Osteocyte (in vitro differentiated cells): ENCODE results near the gene GASK1B. TPM values are rescaled to one million over a fixed set of nuclear protein-coding genes. Genes with fewer than 3 reads are reported as not detected.

Experiments
- DNase-seq: peaks from one replicate; pipeline ENCODE4 v3.0.0; 2021; ENCODE audit warnings: mixed read lengths; ENCODE audit not compliant: unreplicated experiment; ENCODE audit errors: extremely low spot score
- H3K27ac Mint-ChIP-seq: one replicate; pipeline ENCODE4 v1.8.0; 2021; ENCODE audit warnings: mild to moderate bottlenecking, mixed read lengths; ENCODE audit not compliant: unreplicated experiment
- H3K27me3 Mint-ChIP-seq: one replicate; pipeline ENCODE4 v1.8.0; 2021; ENCODE audit warnings: mixed read lengths; ENCODE audit not compliant: unreplicated experiment
- H3K36me3 Mint-ChIP-seq: one replicate; pipeline ENCODE4 v1.8.0; 2021; ENCODE audit warnings: mixed read lengths; ENCODE audit not compliant: unreplicated experiment
- H3K4me1 Mint-ChIP-seq: one replicate; pipeline ENCODE4 v1.8.0; 2021; ENCODE audit warnings: mixed read lengths; ENCODE audit not compliant: unreplicated experiment
- H3K4me3 Mint-ChIP-seq: one replicate; pipeline ENCODE4 v1.8.0; 2021; ENCODE audit warnings: mild to moderate bottlenecking, moderate library complexity, mixed read lengths; ENCODE audit not compliant: unreplicated experiment
- H3K9me3 Mint-ChIP-seq: one replicate; pipeline ENCODE4 v1.8.0; 2021; ENCODE audit warnings: mixed read lengths; ENCODE audit not compliant: unreplicated experiment
- total RNA-seq: library from RNA; stranded (reverse); gene quantifications from 2 replicates; pipeline ENCODE4 v1.2.1, GENCODE V29; 2021
- TF ChIP-seq, protein P1 (sequence below): fragments of 200-600 bp; sonication (generic); IDR thresholded peaks from 2 replicates; pipeline ENCODE4 v1.5.0; 2021; ENCODE audit warnings: antibody characterized with exemption, mild to moderate bottlenecking, moderate library complexity

GASK1B gene
- total RNA-seq, 1 donor from 2014 or later: 11.7 TPM

DNA sequence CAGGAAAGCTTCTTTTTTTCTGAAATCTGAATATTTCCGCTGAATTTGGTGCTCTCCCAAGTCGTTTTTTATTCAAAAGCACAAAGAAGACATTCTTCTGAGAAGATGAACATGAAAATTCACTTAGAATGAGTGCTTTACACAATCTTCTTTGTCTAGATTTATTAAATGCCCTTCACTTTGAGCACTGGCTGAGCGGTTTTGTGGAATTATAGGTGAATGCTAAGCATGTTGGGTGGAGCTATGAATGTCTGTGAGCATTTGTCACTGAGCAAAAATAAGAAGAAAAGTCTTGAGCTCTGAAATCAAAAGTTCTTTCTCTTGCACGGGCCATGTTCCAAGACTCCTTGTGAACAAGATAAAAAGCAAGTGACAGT is 13.1 kb downstream of the GASK1B start:
- no peaks in the 10 kb centered on the region for H3K9me3 Mint-ChIP-seq
- no peak for DNase-seq
- no peak overlapping the region for H3K4me3 Mint-ChIP-seq
- H3K36me3 Mint-ChIP-seq: no peaks in the 10 kb centered on the region
- TF ChIP-seq, protein P1, sequence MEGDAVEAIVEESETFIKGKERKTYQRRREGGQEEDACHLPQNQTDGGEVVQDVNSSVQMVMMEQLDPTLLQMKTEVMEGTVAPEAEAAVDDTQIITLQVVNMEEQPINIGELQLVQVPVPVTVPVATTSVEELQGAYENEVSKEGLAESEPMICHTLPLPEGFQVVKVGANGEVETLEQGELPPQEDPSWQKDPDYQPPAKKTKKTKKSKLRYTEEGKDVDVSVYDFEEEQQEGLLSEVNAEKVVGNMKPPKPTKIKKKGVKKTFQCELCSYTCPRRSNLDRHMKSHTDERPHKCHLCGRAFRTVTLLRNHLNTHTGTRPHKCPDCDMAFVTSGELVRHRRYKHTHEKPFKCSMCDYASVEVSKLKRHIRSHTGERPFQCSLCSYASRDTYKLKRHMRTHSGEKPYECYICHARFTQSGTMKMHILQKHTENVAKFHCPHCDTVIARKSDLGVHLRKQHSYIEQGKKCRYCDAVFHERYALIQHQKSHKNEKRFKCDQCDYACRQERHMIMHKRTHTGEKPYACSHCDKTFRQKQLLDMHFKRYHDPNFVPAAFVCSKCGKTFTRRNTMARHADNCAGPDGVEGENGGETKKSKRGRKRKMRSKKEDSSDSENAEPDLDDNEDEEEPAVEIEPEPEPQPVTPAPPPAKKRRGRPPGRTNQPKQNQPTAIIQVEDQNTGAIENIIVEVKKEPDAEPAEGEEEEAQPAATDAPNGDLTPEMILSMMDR: no peak
- no peak overlapping the region for H3K27ac Mint-ChIP-seq
- H3K4me1 Mint-ChIP-seq: peaks cover 30% of the 10 kb centered on the region
- H3K27me3 Mint-ChIP-seq: no peaks in the 10 kb centered on the region

DNA sequence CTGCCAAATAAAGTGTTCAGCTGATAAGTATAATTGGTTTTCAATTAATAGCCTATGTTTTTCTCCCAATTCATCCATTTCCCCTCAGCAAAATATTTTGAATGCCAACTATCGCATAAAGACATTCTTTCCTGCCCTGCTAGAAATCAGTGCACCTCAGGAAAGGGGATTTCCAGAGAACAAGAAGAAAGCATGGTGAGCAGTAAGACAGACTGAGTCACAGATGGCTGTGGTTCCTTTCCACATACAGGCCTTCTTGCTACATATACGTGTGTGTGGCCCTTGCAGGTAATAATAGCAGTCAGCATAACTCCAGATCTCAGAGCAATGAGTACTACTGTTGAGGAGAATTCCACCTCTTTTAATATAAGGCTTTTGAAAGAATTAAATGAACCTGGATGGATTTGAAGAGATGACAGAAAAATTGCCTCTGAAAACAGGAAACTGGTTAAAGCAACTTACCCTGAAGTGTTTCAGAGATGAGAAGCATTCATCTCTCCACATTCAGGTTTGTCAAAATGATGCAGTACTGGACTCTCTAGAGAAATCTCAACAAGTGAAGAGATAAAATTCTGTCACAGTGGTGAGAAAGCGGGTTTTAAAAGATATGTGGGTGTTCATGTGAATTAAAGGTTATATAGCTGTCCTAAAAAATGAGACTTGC is 13.6 kb downstream of the GASK1B start:
- Mint-ChIP-seq H3K36me3 (no peaks in the 10 kb centered on the region), H3K27ac (no peak overlapping the region), H3K9me3 (no peaks in the 10 kb centered on the region), H3K4me1 (peaks cover 24% of the 10 kb centered on the region), H3K27me3 (no peaks in the 10 kb centered on the region), H3K4me3 (no peak overlapping the region)
- TF ChIP-seq, protein P1: no peak
- no peak for DNase-seq

DNA sequence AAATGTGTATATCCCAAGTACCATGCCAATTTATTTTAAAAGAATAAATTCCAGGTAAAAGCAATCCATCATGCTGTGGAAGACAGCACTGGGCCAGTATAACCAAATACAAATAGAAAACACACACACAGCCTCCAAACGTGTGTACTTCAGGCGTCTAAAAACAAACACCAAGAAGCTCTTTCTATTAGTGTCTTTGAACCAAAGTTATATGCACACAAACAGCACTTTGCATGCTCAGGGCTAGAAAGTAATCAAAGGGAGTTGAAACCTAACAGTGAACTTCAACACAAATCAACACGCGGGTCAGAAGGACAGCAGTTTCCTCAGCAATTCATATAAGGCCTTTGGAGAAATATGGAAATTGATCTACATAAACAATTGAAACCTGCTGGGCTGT is 15.4 kb downstream of the GASK1B start:
- Mint-ChIP-seq H3K36me3 (peaks cover under 1% of the 10 kb centered on the region), H3K27me3 (no peaks in the 10 kb centered on the region), H3K9me3 (no peaks in the 10 kb centered on the region), H3K27ac (no peak overlapping the region), H3K4me3 (no peak overlapping the region), H3K4me1 (peaks cover 19% of the 10 kb centered on the region)
- DNase-seq: no peak
- TF ChIP-seq, protein P1: no peak

DNA sequence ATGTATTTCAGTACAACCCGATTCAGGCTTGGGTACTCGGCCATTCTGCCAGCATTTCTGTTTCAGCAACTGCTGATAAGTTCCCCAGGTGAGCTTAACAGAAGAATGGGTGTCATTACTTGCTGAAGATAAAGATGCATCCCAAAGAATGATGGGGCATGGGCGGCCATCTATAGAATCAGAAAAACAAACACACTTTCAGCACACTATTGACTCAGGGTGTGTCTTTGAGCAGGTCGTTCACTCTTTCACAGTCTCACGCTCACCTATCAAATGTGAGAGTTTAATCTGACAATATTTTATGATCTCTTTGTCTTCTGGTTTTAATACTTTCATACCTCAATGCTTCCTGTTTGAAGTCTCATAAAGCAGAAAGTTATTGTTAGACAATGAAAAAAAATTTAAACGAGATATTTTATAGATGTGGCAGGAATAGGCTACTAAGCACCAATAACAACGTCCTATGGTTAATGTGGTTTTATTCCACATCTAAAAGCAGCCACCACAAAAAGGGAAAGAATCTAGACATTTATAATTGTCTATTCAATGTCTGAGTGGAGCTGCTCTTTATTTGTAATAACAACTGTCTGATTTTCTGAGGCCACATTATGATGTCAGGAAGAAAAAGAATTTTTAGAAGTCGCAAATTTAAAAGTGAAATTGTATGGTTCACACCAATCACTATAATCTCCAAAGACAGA is 17.0 kb downstream of the GASK1B start:
- H3K4me1 Mint-ChIP-seq: peaks cover 7% of the 10 kb centered on the region

DNA sequence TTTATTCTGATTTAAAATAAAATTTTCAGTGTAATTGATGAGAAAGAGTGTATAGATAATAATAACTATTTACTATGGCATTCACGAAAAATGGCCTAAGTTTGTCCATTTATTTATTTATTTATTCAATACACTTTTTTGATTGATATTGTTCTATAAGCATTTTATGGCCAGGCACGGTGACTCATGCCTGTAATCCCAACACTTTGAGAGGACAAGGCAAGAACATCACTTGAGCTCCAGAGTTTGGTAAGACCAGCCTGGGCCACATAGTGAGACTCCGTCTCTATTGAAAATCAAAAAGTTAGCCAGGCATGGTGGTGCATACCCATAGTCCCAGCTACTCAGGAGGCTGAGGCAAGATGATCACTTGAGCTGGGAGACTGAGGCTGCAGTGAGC is 25.7 kb downstream of the GASK1B start:
- no peak overlapping the region for H3K27ac Mint-ChIP-seq
- no peaks in the 10 kb centered on the region for H3K9me3 Mint-ChIP-seq
- TF ChIP-seq, protein P1: no peak

More for the DNA sequence above, 17.0 kb downstream of the GASK1B start:
- Mint-ChIP-seq H3K9me3 (no peaks in the 10 kb centered on the region), H3K36me3 (peaks cover 4% of the 10 kb centered on the region), H3K27me3 (no peaks in the 10 kb centered on the region), H3K27ac (no peak overlapping the region), H3K4me3 (no peak overlapping the region)
- DNase-seq: no peak
- TF ChIP-seq, protein P1: no peak

More for the DNA sequence above, 25.7 kb downstream of the GASK1B start:
- Mint-ChIP-seq H3K27me3 (no peaks in the 10 kb centered on the region), H3K4me3 (no peak overlapping the region), H3K36me3 (peaks cover 2% of the 10 kb centered on the region), H3K4me1 (no peaks in the 10 kb centered on the region)
- DNase-seq: no peak
